Keratinocyte (primary cell): ENCODE data around the gene LPGAT1. TPM values are rescaled to one million over a fixed set of nuclear protein-coding genes. Genes with fewer than 3 reads are reported as not detected.

Source experiments
- DNase-seq: peaks from one replicate; pipeline ENCODE4 v3.0.0-alpha.2; 2011; ENCODE audit warnings: low read depth, missing footprints, low spot score
- FAIRE-seq: peaks from 2 replicates; lab custom pipeline; 2011; peaks lifted over from hg19 to GRCh38; lab: Jason Lieb, UNC
- H2AFZ ChIP-seq: 2 replicates; pipeline ENCODE4 v1.6.0; 2012; ENCODE audit warnings: low read length, control low read depth, inconsistent platforms; ENCODE audit not compliant: control insufficient read depth
- H3K27ac ChIP-seq: 2 replicates; pipeline ENCODE4 v1.5.1; 2011; ENCODE audit warnings: low read length; ENCODE audit not compliant: control insufficient read depth, insufficient read depth
- H3K27me3 ChIP-seq: 3 replicates; pipeline ENCODE4 v1.6.0; 2011; ENCODE audit warnings: low read length; ENCODE audit not compliant: control insufficient read depth, insufficient read depth; ENCODE audit errors: extremely low read depth
- H3K36me3 ChIP-seq, 2 experiments: 2 replicates in 1 of 2; 3 replicates in 1 of 2; pipeline ENCODE4 v1.5.1; 2011; ENCODE audit warnings: low read length in 2 of 2, mild to moderate bottlenecking in 1 of 2; ENCODE audit not compliant: control insufficient read depth in 2 of 2, insufficient read depth in 2 of 2; ENCODE audit errors: extremely low read depth in 1 of 2
- H3K4me1 ChIP-seq: 3 replicates; pipeline ENCODE4 v1.5.1; 2011; ENCODE audit warnings: low read length; ENCODE audit not compliant: control insufficient read depth, insufficient read depth; ENCODE audit errors: extremely low read depth
- H3K4me2 ChIP-seq: 3 replicates; pipeline ENCODE4 v1.6.0; 2011; ENCODE audit warnings: low read depth, low read length; ENCODE audit not compliant: control insufficient read depth, insufficient read depth; ENCODE audit errors: extremely low read depth
- H3K4me3 ChIP-seq, 3 experiments: fragments of 200-600 bp in 1 of 3; sonication (generic) in 1 of 3; 2 replicates in 2 of 3; 3 replicates in 1 of 3; pipeline ENCODE4 v1.5.1; 2011 to 2016; ENCODE audit warnings: low read length in 3 of 3, mild to moderate bottlenecking in 3 of 3, control low read depth in 2 of 3, inconsistent platforms in 1 of 3, low read depth in 1 of 3, mixed read lengths in 1 of 3, mixed run types in 1 of 3, moderate library complexity in 1 of 3; ENCODE audit not compliant: control insufficient read depth in 2 of 3, insufficient read depth in 2 of 3; ENCODE audit errors: extremely low read depth in 1 of 3
- H3K79me2 ChIP-seq: 2 replicates; pipeline ENCODE4 v1.6.0; 2012; ENCODE audit warnings: low read length; ENCODE audit not compliant: control insufficient read depth, insufficient read depth
- H3K9ac ChIP-seq: 3 replicates; pipeline ENCODE4 v1.6.0; 2011; ENCODE audit warnings: low read length; ENCODE audit not compliant: control insufficient read depth, insufficient read depth; ENCODE audit errors: extremely low read depth
- H3K9me1 ChIP-seq: 3 replicates; pipeline ENCODE4 v1.6.0; 2011; ENCODE audit warnings: low read length; ENCODE audit not compliant: control insufficient read depth, insufficient read depth; ENCODE audit errors: extremely low read depth
- H3K9me3 ChIP-seq: 2 replicates; pipeline ENCODE4 v1.5.1; 2012; ENCODE audit warnings: low read depth, low read length; ENCODE audit not compliant: control insufficient read depth
- H4K20me1 ChIP-seq: 3 replicates; pipeline ENCODE4 v1.6.0; 2011; ENCODE audit warnings: low read length; ENCODE audit not compliant: control insufficient read depth, insufficient read depth; ENCODE audit errors: extremely low read depth
- EZH2 ChIP-seq: IDR thresholded peaks from one replicate; pipeline ENCODE4 v1.6.1; 2012; ENCODE audit warnings: inconsistent platforms, mild to moderate bottlenecking, low read length, moderate library complexity
- dilution Hi-C: fragments of 300-500 bp; cut with MboI; formaldehyde crosslinking; loops from one replicate; pipeline ENCODE4 v1.7.0; 2020; ENCODE audit warnings: low sequenced_read_pairs; ENCODE audit not compliant: extremely low pct_ligation_motif_present
- polyA plus RNA-seq, 5 experiments: library from polyadenylated mRNA; depleted of rRNA in 3 of 5; stranded (reverse) in 3 of 5; stranded (forward) in 1 of 5; unstranded in 1 of 5; fragments of >200 nt; gene quantifications; 1 replicate in 1 of 5; 2 replicates in 3 of 5; 3 replicates in 1 of 5; pipeline versions ENCODE4 v1.2.1 to v1.2.3, GENCODE V29; 2011 to 2012; ENCODE audit warnings: missing spikeins in 2 of 5, low read depth in 1 of 5, low replicate concordance in 1 of 5
- TF ChIP-seq, protein P1 (sequence below), 3 experiments: IDR thresholded peaks in 1 of 3; conservative IDR thresholded peaks in 1 of 3; optimal IDR thresholded peaks in 1 of 3; 2 replicates in 2 of 3; 3 replicates in 1 of 3; pipeline versions ENCODE3 to v1.5.1; 2011; ENCODE audit warnings: low read length in 3 of 3, mild to moderate bottlenecking in 3 of 3, moderate library complexity in 2 of 3, control low read depth in 1 of 3, inconsistent platforms in 1 of 3; ENCODE audit not compliant: insufficient read depth in 2 of 3; ENCODE audit errors: extremely low read depth in 1 of 3

Gene LPGAT1
- polyA plus RNA-seq, 1 donor (not counting 4 experiments of a cell fraction or from before 2014, with no cell fraction given): 14.7 TPM

DNA sequence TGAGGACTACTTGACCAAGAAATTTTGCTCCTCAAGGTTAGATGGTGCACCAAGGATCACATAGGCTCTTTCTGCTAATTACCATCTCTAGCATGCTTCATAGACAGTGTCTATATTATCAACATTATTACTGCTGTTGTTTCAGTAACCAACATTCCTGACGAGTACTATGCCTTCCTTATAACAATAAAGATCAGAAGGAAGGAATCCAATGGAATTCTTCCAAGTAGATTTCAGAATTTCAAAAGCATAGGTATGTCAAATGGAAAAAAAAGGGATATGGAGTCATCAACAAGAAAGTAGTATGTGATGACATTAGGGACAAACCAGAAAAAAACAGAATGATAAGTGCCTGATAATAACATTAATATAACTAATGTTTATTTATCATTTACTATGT, 39.6 kb upstream of the LPGAT1 start:
- H3K36me3 ChIP-seq: no peaks in the 10 kb centered on the region
- DNase-seq (no peak), FAIRE-seq (no peak)
- no peaks in the 10 kb centered on the region for H4K20me1 ChIP-seq
- H3K4me2 ChIP-seq: no peak overlapping the region
- H3K4me3 ChIP-seq: no peak overlapping the region
- H3K4me1 ChIP-seq: no peaks in the 10 kb centered on the region
- H3K27ac ChIP-seq: no peak overlapping the region
- H3K9me1 ChIP-seq: no peaks in the 10 kb centered on the region
- no peaks in the 10 kb centered on the region for H3K9me3 ChIP-seq
- H2AFZ ChIP-seq: no peak overlapping the region
- no peaks in the 10 kb centered on the region for H3K79me2 ChIP-seq
- no peaks in the 10 kb centered on the region for H3K27me3 ChIP-seq
- TF ChIP-seq, protein P1, sequence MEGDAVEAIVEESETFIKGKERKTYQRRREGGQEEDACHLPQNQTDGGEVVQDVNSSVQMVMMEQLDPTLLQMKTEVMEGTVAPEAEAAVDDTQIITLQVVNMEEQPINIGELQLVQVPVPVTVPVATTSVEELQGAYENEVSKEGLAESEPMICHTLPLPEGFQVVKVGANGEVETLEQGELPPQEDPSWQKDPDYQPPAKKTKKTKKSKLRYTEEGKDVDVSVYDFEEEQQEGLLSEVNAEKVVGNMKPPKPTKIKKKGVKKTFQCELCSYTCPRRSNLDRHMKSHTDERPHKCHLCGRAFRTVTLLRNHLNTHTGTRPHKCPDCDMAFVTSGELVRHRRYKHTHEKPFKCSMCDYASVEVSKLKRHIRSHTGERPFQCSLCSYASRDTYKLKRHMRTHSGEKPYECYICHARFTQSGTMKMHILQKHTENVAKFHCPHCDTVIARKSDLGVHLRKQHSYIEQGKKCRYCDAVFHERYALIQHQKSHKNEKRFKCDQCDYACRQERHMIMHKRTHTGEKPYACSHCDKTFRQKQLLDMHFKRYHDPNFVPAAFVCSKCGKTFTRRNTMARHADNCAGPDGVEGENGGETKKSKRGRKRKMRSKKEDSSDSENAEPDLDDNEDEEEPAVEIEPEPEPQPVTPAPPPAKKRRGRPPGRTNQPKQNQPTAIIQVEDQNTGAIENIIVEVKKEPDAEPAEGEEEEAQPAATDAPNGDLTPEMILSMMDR (optimal IDR thresholded peaks at IDR 0.05 in 1 of 3, IDR thresholded peaks at IDR 0.05 in 1 of 3, conservative IDR thresholded peaks at IDR 0.05 in 1 of 3; ENCODE audit: extremely low read depth in 1 of 3, insufficient read depth in 2 of 3, low read length in 3 of 3): no peak
- no peak for TF ChIP-seq EZH2
- H3K9ac ChIP-seq: no peak overlapping the region
- dilution Hi-C loops: no loop called here

- no peak overlapping the region for H2AFZ ChIP-seq
- H3K9me3 ChIP-seq: no peaks in the 10 kb centered on the region
- H3K4me2 ChIP-seq: no peak overlapping the region
- no peak for TF ChIP-seq EZH2
- TF ChIP-seq, protein P1 (optimal IDR thresholded peaks at IDR 0.05 in 1 of 3, IDR thresholded peaks at IDR 0.05 in 1 of 3, conservative IDR thresholded peaks at IDR 0.05 in 1 of 3; ENCODE audit: extremely low read depth in 1 of 3, insufficient read depth in 2 of 3, low read length in 3 of 3): no peak
- no peak overlapping the region for H3K27ac ChIP-seq
- no peaks in the 10 kb centered on the region for H4K20me1 ChIP-seq
- H3K79me2 ChIP-seq: no peaks in the 10 kb centered on the region
- no peak for DNase-seq
- no peaks in the 10 kb centered on the region for H3K36me3 ChIP-seq
- H3K27me3 ChIP-seq: no peaks in the 10 kb centered on the region
- dilution Hi-C loops: no loop called here
- no peak overlapping the region for H3K4me3 ChIP-seq
- FAIRE-seq: no peak
- H3K4me1 ChIP-seq: no peaks in the 10 kb centered on the region
- H3K9me1 ChIP-seq: no peaks in the 10 kb centered on the region
- no peak overlapping the region for H3K9ac ChIP-seq
These were observed 34.6 kb upstream of the LPGAT1 start for GRCh38 chr1:211865180-211865579.
